Astrocyte (in vitro differentiated cells and primary cell): ENCODE data around the gene PDZRN4. TPM values are rescaled to one million over a fixed set of nuclear protein-coding genes. Genes with fewer than 3 reads are reported as not detected.

Source experiments
- DNase-seq: peaks from one replicate; pipeline ENCODE4 v3.0.0-alpha.2; 2010; ENCODE audit warnings: low read depth
- FAIRE-seq: peaks from 2 replicates; lab custom pipeline; 2011; peaks lifted over from hg19 to GRCh38; lab: Jason Lieb, UNC
- H2AFZ ChIP-seq: 2 replicates; pipeline ENCODE4 v1.6.0; 2012; ENCODE audit warnings: low read depth, low read length, inconsistent platforms
- H3K27ac ChIP-seq: 2 replicates; pipeline ENCODE4 v1.5.1; 2011; ENCODE audit warnings: low read depth, low read length, inconsistent platforms
- H3K27me3 ChIP-seq: 2 replicates; pipeline ENCODE4 v1.6.0; 2011; ENCODE audit warnings: low read length, inconsistent platforms; ENCODE audit not compliant: insufficient read depth
- H3K36me3 ChIP-seq: 2 replicates; pipeline ENCODE4 v1.5.1; 2011; ENCODE audit warnings: low read length, inconsistent platforms; ENCODE audit not compliant: insufficient read depth
- H3K4me1 ChIP-seq: 2 replicates; pipeline ENCODE4 v1.5.1; 2011; ENCODE audit warnings: low read length, inconsistent platforms; ENCODE audit not compliant: insufficient read depth
- H3K4me2 ChIP-seq: 2 replicates; pipeline ENCODE4 v1.6.0; 2012; ENCODE audit warnings: low read length, inconsistent platforms
- H3K4me3 ChIP-seq: 2 replicates; pipeline ENCODE4 v1.5.1; 2011; ENCODE audit warnings: low read depth, mild to moderate bottlenecking, low read length, inconsistent platforms; ENCODE audit not compliant: insufficient read depth
- H3K79me2 ChIP-seq: 2 replicates; pipeline ENCODE4 v1.6.0; 2012; ENCODE audit warnings: mild to moderate bottlenecking, low read length, inconsistent platforms; ENCODE audit not compliant: insufficient read depth
- H3K9ac ChIP-seq: 2 replicates; pipeline ENCODE4 v1.6.0; 2012; ENCODE audit warnings: mild to moderate bottlenecking, low read length, inconsistent platforms
- H3K9me3 ChIP-seq: 2 replicates; pipeline ENCODE4 v1.5.1; 2012; ENCODE audit warnings: low read depth, mild to moderate bottlenecking, low read length, inconsistent platforms; ENCODE audit not compliant: insufficient read depth
- H4K20me1 ChIP-seq: 2 replicates; pipeline ENCODE4 v1.6.0; 2012; ENCODE audit warnings: low read length, inconsistent platforms; ENCODE audit not compliant: insufficient read depth
- H3K27ac Mint-ChIP-seq: one replicate; pipeline ENCODE4 v1.8.0; 2021; ENCODE audit warnings: mild to moderate bottlenecking, mixed read lengths; ENCODE audit not compliant: unreplicated experiment
- H3K27me3 Mint-ChIP-seq: one replicate; pipeline ENCODE4 v1.8.0; 2021; ENCODE audit warnings: low read depth, mixed read lengths; ENCODE audit not compliant: unreplicated experiment
- H3K36me3 Mint-ChIP-seq: one replicate; pipeline ENCODE4 v1.8.0; 2021; ENCODE audit warnings: low read depth, mixed read lengths; ENCODE audit not compliant: unreplicated experiment
- H3K4me1 Mint-ChIP-seq: one replicate; pipeline ENCODE4 v1.8.0; 2021; ENCODE audit warnings: low read depth, mixed read lengths; ENCODE audit not compliant: unreplicated experiment
- H3K4me3 Mint-ChIP-seq: one replicate; pipeline ENCODE4 v1.8.0; 2021; ENCODE audit warnings: mild to moderate bottlenecking, moderate library complexity, mixed read lengths; ENCODE audit not compliant: unreplicated experiment
- H3K9me3 Mint-ChIP-seq: one replicate; pipeline ENCODE4 v1.8.0; 2021; ENCODE audit warnings: mild to moderate bottlenecking, mixed read lengths; ENCODE audit not compliant: unreplicated experiment
- CTCF ChIP-seq: IDR thresholded peaks from 2 replicates; pipeline ENCODE4 v1.5.1; 2011; ENCODE audit warnings: low read depth, mild to moderate bottlenecking, inconsistent platforms, low read length, moderate library complexity; ENCODE audit not compliant: insufficient read depth
- EZH2 ChIP-seq: IDR thresholded peaks from 2 replicates; pipeline ENCODE4 v1.6.1; 2012; ENCODE audit warnings: mild to moderate bottlenecking, low read length, inconsistent platforms; ENCODE audit not compliant: insufficient read depth
- total RNA-seq: library from RNA; stranded (reverse); gene quantifications from 2 replicates; pipeline ENCODE4 v1.2.1, GENCODE V29; 2021

Gene PDZRN4
- total RNA-seq, 1 donor from 2014 or later, result not detected

GRCh38 chr12:41224066-41224465 lies 35.9 kb downstream of the PDZRN4 start:
- no peak overlapping the region for H3K4me3 Mint-ChIP-seq
- H3K79me2 ChIP-seq, result no peaks in the 10 kb centered on the region
- no peak overlapping the region for H3K9ac ChIP-seq
- H3K9me3 Mint-ChIP-seq, result no peaks in the 10 kb centered on the region
- H3K4me1 Mint-ChIP-seq, result no peaks in the 10 kb centered on the region
- H3K36me3 ChIP-seq, result no peaks in the 10 kb centered on the region
- H3K9me3 ChIP-seq, result no peaks in the 10 kb centered on the region
- H3K27ac Mint-ChIP-seq, result no peak overlapping the region
- H3K4me3 ChIP-seq, result no peak overlapping the region
- H3K27me3 ChIP-seq, result no peaks in the 10 kb centered on the region
- H3K27ac ChIP-seq, result no peak overlapping the region
- no peaks in the 10 kb centered on the region for H3K27me3 Mint-ChIP-seq
- no peak overlapping the region for H3K4me2 ChIP-seq
- DNase-seq, result no peak
- no peak for FAIRE-seq
- no peaks in the 10 kb centered on the region for H4K20me1 ChIP-seq
- no peak overlapping the region for H2AFZ ChIP-seq
- H3K36me3 Mint-ChIP-seq, result no peaks in the 10 kb centered on the region
- TF ChIP-seq CTCF (no peak), EZH2 (no peak)
- no peaks in the 10 kb centered on the region for H3K4me1 ChIP-seq

- no peaks in the 10 kb centered on the region for H3K79me2 ChIP-seq
- Mint-ChIP-seq H3K27me3 (no peaks in the 10 kb centered on the region), H3K36me3 (no peaks in the 10 kb centered on the region), H3K9me3 (no peaks in the 10 kb centered on the region), H3K4me1 (no peaks in the 10 kb centered on the region), H3K4me3 (no peak overlapping the region), H3K27ac (no peak overlapping the region)
- H3K9ac ChIP-seq, result no peak overlapping the region
- H3K4me3 ChIP-seq, result no peak overlapping the region
- DNase-seq, result no peak
- H3K4me1 ChIP-seq, result no peaks in the 10 kb centered on the region
- no peaks in the 10 kb centered on the region for H3K27me3 ChIP-seq
- no peak for TF ChIP-seq CTCF
- no peak for TF ChIP-seq EZH2
- no peak overlapping the region for H3K4me2 ChIP-seq
- H2AFZ ChIP-seq, result no peak overlapping the region
- no peaks in the 10 kb centered on the region for H3K9me3 ChIP-seq
- H3K36me3 ChIP-seq, result no peaks in the 10 kb centered on the region
- H3K27ac ChIP-seq, result no peak overlapping the region
- H4K20me1 ChIP-seq, result no peaks in the 10 kb centered on the region
- no peak for FAIRE-seq
Observed at GRCh38 chr12:41225179-41225578, 37.1 kb downstream of the PDZRN4 start.

GRCh38 chr12:41228066-41228820 lies 40.1 kb downstream of the PDZRN4 start:
- no peaks in the 10 kb centered on the region for H4K20me1 ChIP-seq
- H3K36me3 ChIP-seq, result no peaks in the 10 kb centered on the region
- Mint-ChIP-seq H3K9me3 (no peaks in the 10 kb centered on the region), H3K4me1 (no peaks in the 10 kb centered on the region), H3K4me3 (no peak overlapping the region), H3K27me3 (no peaks in the 10 kb centered on the region), H3K27ac (no peak overlapping the region), H3K36me3 (no peaks in the 10 kb centered on the region)
- no peak for DNase-seq
- no peaks in the 10 kb centered on the region for H3K4me1 ChIP-seq
- H3K79me2 ChIP-seq, result no peaks in the 10 kb centered on the region
- FAIRE-seq, result no peak
- H3K4me3 ChIP-seq, result no peak overlapping the region
- no peaks in the 10 kb centered on the region for H3K9me3 ChIP-seq
- TF ChIP-seq CTCF, result no peak
- TF ChIP-seq EZH2, result no peak
- no peak overlapping the region for H3K4me2 ChIP-seq
- H3K27me3 ChIP-seq, result no peaks in the 10 kb centered on the region
- no peak overlapping the region for H2AFZ ChIP-seq
- H3K9ac ChIP-seq, result no peak overlapping the region
- H3K27ac ChIP-seq, result no peak overlapping the region
